ENCODE results near the gene VDR.

Gene VDR

DNA sequence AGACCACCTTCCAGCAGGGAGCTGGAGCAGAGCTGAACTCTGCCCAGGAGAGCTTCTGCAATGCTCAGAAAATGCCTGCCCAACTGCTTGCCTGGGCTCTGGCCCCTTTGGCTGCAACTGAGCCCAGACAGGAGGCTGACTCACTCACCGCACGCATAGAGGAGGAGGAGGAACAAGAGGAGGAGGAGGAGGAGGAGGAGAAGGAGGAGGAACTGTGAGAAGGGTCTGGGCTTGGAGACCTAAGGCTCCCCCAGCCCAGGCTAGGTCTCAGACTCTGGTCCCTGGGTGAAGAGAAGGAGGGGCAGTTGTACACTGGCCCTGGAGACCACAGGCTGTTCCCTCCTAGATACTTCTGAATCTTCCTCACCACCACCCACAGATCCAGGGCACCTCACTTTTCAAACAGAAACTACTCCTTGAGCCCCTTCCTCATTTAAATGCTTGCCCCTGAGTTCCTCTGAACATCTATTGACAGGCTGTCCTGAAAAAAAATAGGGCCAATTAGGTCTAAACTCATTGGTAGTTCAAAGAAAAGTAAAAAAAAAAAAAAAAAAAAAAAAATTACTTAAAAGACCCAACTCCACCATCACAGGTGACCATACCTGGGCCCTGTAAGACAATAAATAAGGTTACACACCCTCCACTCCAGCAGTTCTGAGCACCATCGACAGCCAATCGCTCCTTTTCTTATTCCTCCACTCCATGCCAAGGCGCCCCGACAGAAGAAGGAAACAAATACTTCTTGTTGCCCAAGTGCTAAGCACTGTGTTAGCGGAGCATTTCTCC is 674 bp downstream of the VDR start:
- peak overlapping the region; percentile 73 for H3K4me3 ChIP-seq (ENCODE audit: low read depth, low read length)
- in situ Hi-C loops (cut with HindIII; ENCODE audit: low sequenced_read_pairs): no loop called here
- TF ChIP-seq, protein P1, sequence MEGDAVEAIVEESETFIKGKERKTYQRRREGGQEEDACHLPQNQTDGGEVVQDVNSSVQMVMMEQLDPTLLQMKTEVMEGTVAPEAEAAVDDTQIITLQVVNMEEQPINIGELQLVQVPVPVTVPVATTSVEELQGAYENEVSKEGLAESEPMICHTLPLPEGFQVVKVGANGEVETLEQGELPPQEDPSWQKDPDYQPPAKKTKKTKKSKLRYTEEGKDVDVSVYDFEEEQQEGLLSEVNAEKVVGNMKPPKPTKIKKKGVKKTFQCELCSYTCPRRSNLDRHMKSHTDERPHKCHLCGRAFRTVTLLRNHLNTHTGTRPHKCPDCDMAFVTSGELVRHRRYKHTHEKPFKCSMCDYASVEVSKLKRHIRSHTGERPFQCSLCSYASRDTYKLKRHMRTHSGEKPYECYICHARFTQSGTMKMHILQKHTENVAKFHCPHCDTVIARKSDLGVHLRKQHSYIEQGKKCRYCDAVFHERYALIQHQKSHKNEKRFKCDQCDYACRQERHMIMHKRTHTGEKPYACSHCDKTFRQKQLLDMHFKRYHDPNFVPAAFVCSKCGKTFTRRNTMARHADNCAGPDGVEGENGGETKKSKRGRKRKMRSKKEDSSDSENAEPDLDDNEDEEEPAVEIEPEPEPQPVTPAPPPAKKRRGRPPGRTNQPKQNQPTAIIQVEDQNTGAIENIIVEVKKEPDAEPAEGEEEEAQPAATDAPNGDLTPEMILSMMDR (IDR thresholded peaks at IDR 0.05; ENCODE audit: low read depth, low read length): no peak
- peak; percentile 87 for DNase-seq (ENCODE audit: low read depth, low spot score)

DNA sequence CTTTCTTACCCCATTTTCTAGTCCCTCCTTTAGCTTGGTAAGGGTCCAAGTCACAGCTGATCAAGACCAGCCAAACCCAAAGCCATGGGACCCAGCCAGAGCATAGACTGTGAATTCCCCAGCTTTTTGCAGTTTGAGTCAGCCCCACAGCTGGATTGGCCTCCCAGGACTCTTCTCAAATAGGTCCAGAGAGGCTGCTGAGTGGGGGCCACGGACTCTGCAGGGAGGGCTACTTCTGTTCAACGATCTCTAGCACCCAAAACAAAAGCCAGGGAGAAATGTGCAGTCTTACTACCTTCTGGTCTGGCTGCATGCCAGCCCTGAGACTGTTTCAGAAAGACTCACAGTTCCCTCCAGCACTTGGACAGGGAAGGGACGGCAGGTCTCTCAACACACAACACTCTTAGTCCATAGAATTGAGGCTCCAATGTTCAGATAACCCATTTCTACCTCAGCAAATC is 1.6 kb downstream of the VDR start:
- peak; percentile 88 for DNase-seq (ENCODE audit: low read depth, low spot score)
- H3K4me3 ChIP-seq (ENCODE audit: low read depth, low read length): peak overlapping the region; percentile 73
- TF ChIP-seq, protein P1 (IDR thresholded peaks at IDR 0.05; ENCODE audit: low read depth, low read length): no peak
- in situ Hi-C loops (cut with HindIII; ENCODE audit: low sequenced_read_pairs): no loop called here

DNA sequence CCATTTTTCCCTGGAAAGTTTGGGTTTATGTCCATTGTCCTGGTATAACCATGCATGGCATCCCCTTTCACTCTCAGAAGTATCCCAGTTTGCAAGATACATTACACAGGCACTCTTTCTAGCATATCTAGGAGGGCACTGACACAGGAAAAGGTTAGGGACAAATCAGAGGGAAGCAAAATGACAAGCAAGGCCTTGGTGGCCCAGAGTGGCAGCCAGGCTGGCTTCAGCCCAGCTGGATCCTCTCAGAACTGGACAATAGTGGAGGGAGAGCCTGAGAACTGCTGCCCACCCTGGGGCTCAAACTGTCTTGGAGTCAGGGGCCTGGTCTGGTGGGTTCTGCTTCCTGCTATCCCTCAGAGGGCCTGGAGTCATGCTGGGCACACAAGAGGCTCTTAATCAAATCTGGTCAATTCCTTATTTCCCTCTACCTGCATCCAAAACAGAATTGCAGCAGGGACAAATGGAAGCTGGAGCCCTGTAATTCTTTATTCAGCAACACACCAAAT is 2.6 kb downstream of the VDR start:
- TF ChIP-seq, protein P1 (IDR thresholded peaks at IDR 0.05; ENCODE audit: low read depth, low read length): no peak
- H3K4me3 ChIP-seq (ENCODE audit: low read depth, low read length): no peak overlapping the region
- in situ Hi-C loops (cut with HindIII; ENCODE audit: low sequenced_read_pairs): no loop called here

DNA sequence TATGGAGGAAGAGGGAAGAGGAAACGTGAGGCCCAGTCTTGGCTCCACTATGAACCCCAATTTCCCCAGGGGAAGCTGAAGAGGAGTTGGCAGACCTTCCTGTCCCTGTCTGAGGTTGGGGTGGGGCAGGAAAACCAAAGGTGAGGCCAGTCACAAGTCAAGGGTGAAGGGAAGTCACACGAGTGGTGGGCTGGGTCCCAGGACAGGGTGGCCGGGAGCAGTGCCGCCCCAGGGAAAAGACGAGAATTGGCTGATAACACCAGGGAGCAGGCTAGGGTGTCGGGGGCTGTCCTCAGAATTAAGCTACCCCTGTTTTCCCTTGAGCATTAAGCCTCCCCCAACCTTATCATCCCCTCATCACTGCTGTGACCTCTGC is 3.1 kb downstream of the VDR start:
- DNase-seq (ENCODE audit: low read depth, low spot score): no peak
- no peak overlapping the region for H3K4me3 ChIP-seq (ENCODE audit: low read depth, low read length)
- TF ChIP-seq, protein P1 (IDR thresholded peaks at IDR 0.05; ENCODE audit: low read depth, low read length): no peak
- in situ Hi-C loops (cut with HindIII; ENCODE audit: low sequenced_read_pairs): no loop called here

More for the DNA sequence above, 2.6 kb downstream of the VDR start:
- DNase-seq (ENCODE audit: low read depth, low spot score): no peak

DNA sequence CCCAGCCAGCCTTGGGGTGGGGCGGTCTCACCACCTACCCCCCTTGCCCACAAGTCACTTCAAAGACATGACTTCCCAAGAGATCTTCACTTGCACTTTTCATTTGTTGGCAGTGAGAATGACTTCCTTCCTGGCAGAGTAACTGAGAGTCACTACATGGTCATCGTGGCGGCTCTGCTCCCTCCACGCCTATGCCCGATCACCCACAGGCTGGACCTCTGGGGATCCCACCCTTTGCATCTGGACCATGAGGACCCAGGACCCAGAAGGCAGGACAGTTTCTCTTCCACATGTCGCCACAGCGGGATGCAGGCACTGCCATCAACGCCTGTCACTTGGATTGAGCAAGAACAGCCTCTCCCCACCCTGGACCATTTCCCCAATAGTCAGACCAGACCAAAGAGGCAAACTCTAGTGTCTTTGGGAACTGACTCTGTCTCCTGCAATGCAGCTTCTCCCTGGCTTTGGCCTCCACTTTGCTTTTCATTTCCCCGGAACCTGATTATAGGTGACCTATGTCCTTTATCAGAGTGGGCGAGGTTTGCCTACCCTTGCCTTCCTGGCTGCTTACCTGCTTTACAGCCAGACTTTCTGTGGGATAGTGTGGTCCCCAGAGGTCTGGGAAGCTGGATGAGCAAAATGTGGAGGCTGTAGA is 3.6 kb downstream of the VDR start:
- TF ChIP-seq, protein P1 (IDR thresholded peaks at IDR 0.05; ENCODE audit: low read depth, low read length): no peak
- DNase-seq (ENCODE audit: low read depth, low spot score): no peak
- H3K4me3 ChIP-seq (ENCODE audit: low read depth, low read length): no peak overlapping the region
- in situ Hi-C loops (cut with HindIII; ENCODE audit: low sequenced_read_pairs): no loop called here

DNA sequence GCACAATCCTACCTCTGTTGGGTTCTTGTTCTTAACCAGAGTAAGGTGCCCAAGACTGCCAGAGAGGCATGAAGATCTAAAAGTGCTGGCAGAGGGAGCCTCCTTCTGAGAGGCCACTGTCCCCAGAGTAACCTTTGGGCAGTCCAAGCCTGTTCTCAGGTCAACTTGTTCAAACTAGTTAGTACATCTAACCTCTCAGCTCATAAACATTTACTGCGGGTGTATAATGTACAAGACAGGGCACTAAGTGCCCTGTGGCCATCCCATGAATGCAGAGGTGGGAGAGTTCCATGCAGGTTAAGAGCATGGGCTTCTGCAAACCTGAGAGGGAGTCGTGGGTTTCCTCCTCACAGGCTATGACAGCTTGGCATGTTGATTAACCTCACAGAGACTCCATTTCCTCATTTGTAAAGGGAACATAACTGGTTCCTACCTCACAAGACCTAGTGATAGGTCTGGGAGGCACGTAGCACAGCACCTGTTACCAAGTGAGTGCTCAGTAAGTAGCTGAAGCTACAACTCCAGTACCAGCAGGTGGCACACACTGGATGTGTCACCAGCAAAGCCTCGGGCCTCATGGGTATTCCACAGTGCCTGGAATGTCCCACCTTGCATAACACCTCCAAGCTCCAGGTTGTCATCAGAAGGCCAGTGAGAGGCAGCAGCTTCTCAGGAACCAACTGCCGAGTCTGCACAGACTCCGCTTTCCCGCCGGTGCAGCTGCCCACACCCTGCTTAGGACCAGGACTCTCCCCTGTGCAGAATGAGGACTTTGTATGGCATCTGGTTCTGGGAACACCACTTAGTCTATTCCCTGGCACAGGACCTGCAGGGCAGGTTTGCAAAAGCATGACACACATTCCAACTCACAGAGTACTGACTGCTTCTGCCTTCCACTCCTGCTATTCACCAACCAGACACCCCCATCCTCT is 4.4 kb downstream of the VDR start:
- in situ Hi-C loops (cut with HindIII; ENCODE audit: low sequenced_read_pairs): no loop called here
- H3K4me3 ChIP-seq (ENCODE audit: low read depth, low read length): no peak overlapping the region
- TF ChIP-seq, protein P1 (IDR thresholded peaks at IDR 0.05; ENCODE audit: low read depth, low read length): no peak
- DNase-seq (ENCODE audit: low read depth, low spot score): no peak
